Neural crest cell (in vitro differentiated cells): ENCODE measurements around the gene CCDC68. TPM values are rescaled to one million over a fixed set of nuclear protein-coding genes. Genes with fewer than 3 reads are reported as not detected.

Experiments used
- DNase-seq: peaks from one replicate; pipeline ENCODE4 v3.0.0; 2021; ENCODE audit warnings: low read depth, mixed read lengths, low spot score
- H3K27ac Mint-ChIP-seq: one replicate; pipeline ENCODE4 v1.8.0; 2021; ENCODE audit warnings: mild to moderate bottlenecking, mixed read lengths; ENCODE audit not compliant: unreplicated experiment
- H3K27me3 Mint-ChIP-seq: 2 replicates; pipeline ENCODE4 v1.8.0; 2021; ENCODE audit warnings: low read depth, mild to moderate bottlenecking, mixed read lengths
- H3K36me3 Mint-ChIP-seq: 2 replicates; pipeline ENCODE4 v1.8.0; 2021; ENCODE audit warnings: low read depth, mild to moderate bottlenecking, mixed read lengths
- H3K4me1 Mint-ChIP-seq: 2 replicates; pipeline ENCODE4 v1.8.0; 2021; ENCODE audit warnings: mixed read lengths
- H3K4me3 Mint-ChIP-seq: one replicate; pipeline ENCODE4 v1.8.0; 2021; ENCODE audit warnings: mild to moderate bottlenecking, mixed read lengths
- H3K9me3 Mint-ChIP-seq: 2 replicates; pipeline ENCODE4 v1.8.0; 2021; ENCODE audit warnings: mixed read lengths
- total RNA-seq: library from RNA; stranded (reverse); gene quantifications from 2 replicates; pipeline ENCODE4 v1.2.1, GENCODE V29; 2021
- TF ChIP-seq, protein P1 (sequence below): fragments of 200-600 bp; sonication (generic); conservative IDR thresholded peaks from 2 replicates; pipeline ENCODE4 v1.5.0; 2021; ENCODE audit warnings: antibody characterized with exemption, mild to moderate bottlenecking

Gene CCDC68
- total RNA-seq, 1 donor from 2014 or later, result not detected

GRCh38 chr18:54883816-54884604 is 75.3 kb downstream of the CCDC68 start:
- H3K4me1 Mint-ChIP-seq, result peaks cover 19% of the 10 kb centered on the region
- no peak overlapping the region for H3K27ac Mint-ChIP-seq
- H3K27me3 Mint-ChIP-seq, result no peaks in the 10 kb centered on the region
- TF ChIP-seq, protein P1, sequence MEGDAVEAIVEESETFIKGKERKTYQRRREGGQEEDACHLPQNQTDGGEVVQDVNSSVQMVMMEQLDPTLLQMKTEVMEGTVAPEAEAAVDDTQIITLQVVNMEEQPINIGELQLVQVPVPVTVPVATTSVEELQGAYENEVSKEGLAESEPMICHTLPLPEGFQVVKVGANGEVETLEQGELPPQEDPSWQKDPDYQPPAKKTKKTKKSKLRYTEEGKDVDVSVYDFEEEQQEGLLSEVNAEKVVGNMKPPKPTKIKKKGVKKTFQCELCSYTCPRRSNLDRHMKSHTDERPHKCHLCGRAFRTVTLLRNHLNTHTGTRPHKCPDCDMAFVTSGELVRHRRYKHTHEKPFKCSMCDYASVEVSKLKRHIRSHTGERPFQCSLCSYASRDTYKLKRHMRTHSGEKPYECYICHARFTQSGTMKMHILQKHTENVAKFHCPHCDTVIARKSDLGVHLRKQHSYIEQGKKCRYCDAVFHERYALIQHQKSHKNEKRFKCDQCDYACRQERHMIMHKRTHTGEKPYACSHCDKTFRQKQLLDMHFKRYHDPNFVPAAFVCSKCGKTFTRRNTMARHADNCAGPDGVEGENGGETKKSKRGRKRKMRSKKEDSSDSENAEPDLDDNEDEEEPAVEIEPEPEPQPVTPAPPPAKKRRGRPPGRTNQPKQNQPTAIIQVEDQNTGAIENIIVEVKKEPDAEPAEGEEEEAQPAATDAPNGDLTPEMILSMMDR, result no peak
- no peaks in the 10 kb centered on the region for H3K36me3 Mint-ChIP-seq
- no peak overlapping the region for H3K4me3 Mint-ChIP-seq
- H3K9me3 Mint-ChIP-seq, result peaks cover 3% of the 10 kb centered on the region
- no peak for DNase-seq

GRCh38 chr18:54882318-54882717 is 76.9 kb downstream of the CCDC68 start:
- TF ChIP-seq, protein P1, result no peak
- Mint-ChIP-seq H3K4me1 (peaks cover 19% of the 10 kb centered on the region), H3K27me3 (no peaks in the 10 kb centered on the region), H3K4me3 (no peak overlapping the region), H3K9me3 (peaks cover 3% of the 10 kb centered on the region), H3K36me3 (no peaks in the 10 kb centered on the region), H3K27ac (no peak overlapping the region)
- DNase-seq, result no peak

DNA sequence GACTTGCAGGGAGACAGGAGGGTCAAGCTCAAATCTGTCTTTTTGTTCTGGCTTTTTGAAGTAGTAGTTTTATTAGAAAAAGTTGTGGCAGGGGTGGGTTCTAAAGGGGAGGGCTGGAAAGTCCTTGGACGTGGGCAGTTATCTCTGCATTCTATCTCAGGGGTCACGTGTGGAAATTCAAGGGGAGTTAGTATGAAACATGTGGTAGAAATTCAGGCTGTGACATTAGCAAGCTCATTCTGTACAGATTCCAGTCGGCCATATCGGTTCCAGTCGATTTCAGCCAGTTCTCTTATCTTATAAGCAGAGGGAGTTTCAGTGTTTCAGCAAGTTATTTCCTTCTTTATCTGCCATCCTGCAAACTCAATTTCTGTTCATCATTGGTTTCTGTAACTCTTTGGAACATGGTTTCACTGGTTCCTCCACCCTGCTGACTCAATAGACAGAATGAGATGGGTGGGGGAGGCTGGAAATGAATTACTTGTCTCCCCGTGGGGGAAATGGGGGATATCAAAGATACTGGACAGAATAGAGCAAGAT is 78.0 kb downstream of the CCDC68 start:
- no peaks in the 10 kb centered on the region for H3K27me3 Mint-ChIP-seq
- TF ChIP-seq, protein P1, result no peak
- H3K36me3 Mint-ChIP-seq, result no peaks in the 10 kb centered on the region
- H3K4me1 Mint-ChIP-seq, result peaks cover 19% of the 10 kb centered on the region
- DNase-seq, result no peak
- no peak overlapping the region for H3K4me3 Mint-ChIP-seq
- H3K27ac Mint-ChIP-seq, result no peak overlapping the region
- peaks cover 3% of the 10 kb centered on the region for H3K9me3 Mint-ChIP-seq

- H3K4me1 Mint-ChIP-seq, result peaks cover 19% of the 10 kb centered on the region
- H3K36me3 Mint-ChIP-seq, result no peaks in the 10 kb centered on the region
- no peaks in the 10 kb centered on the region for H3K9me3 Mint-ChIP-seq
- no peak overlapping the region for H3K4me3 Mint-ChIP-seq
- TF ChIP-seq, protein P1, result no peak
- no peak for DNase-seq
- H3K27me3 Mint-ChIP-seq, result no peaks in the 10 kb centered on the region
- no peak overlapping the region for H3K27ac Mint-ChIP-seq
Measured at GRCh38 chr18:54880395-54881105, 78.7 kb downstream of the CCDC68 start.

- no peaks in the 10 kb centered on the region for H3K27me3 Mint-ChIP-seq
- no peak for DNase-seq
- H3K9me3 Mint-ChIP-seq, result no peaks in the 10 kb centered on the region
- H3K4me3 Mint-ChIP-seq, result no peak overlapping the region
- H3K4me1 Mint-ChIP-seq, result peaks cover 19% of the 10 kb centered on the region
- H3K27ac Mint-ChIP-seq, result no peak overlapping the region
- TF ChIP-seq, protein P1, result no peak
- no peaks in the 10 kb centered on the region for H3K36me3 Mint-ChIP-seq
Measured at GRCh38 chr18:54879691-54880090, 79.6 kb downstream of the CCDC68 start.
